Hindlimb muscle (tissue), 1 donor: ENCODE results near the gene SPINK4. TPM values are rescaled to one million over a fixed set of nuclear protein-coding genes. Genes with fewer than 3 reads are reported as not detected.

Experiments used
- DNase-seq: peaks from one replicate; pipeline ENCODE4 v3.0.0-alpha.2; 2013
- polyA plus RNA-seq: library from polyadenylated mRNA; unstranded; fragments of 120-200 nt; gene quantifications from one replicate; pipeline ENCODE4 v1.2.1, GENCODE V29; 2013; ENCODE audit not compliant: insufficient read length

Gene SPINK4
- polyA plus RNA-seq, 1 donor = 0.52 TPM

DNA sequence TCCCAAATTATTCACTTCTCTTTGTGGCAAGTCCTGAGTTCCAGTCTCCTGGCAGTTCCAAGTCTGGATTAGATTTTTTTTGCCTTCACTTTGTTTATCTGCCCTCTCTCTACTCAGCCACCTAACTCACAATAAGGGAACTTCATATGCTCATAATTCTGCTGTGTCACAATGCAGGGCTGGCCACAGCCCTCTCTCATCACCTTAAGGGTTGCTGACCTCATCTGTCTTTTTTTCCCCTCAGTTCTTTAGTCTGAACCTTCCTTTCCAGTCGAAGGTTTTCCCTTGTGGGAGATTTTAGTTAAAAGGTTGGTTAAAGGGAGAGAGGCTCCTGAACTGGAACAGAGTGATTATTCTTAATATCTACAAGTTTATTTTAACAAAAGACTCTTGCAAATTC lies 20.4 kb downstream of the SPINK4 start:
- no peak for DNase-seq

DNA sequence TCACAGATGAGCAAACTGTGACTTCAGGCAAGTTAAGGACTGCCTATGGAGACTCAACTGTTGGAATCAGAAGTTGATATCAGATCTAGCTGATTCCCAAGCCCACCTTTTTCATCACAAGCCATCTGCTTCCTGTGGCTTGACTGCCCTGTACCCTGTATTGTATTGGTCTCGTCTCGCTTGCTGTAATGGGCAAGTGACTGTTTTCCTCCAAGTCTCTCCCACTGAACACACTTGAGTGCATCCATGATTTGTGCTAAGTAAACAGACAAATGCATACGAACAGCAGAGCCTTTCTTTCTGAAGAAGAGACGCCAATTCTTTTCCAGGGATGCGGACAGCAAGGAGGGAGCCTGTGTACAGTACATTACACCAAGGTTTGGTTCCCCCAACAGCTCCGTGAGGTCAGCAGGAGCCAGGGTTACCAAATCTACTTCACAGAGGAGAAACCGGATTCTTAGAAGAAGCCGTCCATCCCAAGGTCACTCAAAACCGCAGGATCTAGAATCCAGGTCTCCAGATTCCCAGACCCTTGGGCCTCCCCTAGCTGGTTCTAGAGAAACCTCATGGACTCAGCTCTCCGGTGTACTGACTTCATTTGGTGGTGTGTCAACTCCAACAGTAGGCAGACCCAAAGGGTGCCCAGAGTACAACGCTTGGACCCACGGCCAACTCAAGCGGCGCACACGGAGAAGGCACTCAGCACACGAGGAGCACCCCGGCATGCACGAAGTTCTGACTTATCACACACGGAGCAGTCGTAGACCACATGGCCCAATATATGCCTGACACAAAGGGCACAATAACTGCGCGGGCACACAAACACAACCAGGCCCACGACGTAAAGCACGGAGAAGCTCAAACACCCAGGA lies 23.4 kb downstream of the SPINK4 start:
- DNase-seq = peak; percentile 18

DNA sequence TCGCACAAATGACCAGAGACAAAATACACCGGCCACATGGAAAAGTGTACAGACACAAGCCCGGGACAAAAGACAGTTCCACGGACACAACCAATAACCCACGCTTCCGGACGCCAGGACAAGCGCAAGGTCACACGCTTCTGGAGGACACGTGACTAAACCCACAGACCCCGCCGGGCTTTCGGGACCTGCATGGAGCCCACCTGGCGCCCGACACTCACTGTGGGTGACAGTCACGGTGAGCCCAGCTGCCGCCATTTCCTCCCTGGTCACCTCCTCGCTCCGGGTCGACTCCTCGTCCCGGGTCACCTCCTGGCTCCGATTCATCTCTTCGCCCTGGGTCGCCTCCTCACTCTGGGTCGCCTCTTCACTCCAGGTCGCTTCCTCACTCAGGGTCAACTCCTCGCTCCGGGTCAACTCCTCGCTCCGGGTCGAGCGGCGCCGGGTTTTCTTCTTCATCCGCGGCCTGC lies 24.1 kb downstream of the SPINK4 start:
- peak; percentile 45 for DNase-seq

DNA sequence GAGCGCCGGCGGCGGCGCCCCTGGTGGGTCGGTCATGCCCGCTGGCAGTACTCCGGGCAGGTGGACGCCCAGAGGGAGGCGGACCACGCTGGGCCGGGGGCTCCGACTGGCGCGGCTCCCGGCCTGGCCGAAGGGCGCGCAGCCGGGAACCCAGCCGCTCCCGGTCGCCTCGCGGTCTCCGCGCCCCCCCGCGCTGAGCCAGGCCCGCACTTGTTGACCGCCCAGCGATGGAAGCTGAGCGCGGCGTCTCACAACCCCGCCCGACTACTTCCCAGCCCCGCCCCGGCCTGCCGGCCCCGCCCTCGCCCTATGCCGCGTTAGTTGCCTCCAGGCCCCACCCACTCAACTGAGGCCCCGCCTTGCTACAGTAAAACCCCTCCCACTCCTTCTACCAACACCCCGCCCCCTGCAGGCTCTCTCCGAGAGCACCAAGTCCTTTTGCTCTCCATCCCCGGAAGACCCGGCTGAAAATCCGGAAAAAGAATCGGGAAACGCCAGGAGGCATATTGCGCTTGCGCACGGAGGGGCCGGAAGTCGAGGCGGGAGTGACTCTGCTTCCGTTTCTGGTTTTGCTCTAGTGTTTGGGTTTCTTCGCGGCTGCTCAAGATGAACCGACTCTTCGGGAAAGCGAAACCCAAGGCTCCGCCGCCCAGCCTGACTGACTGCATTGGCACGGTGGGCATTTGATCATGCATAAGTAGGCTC lies 24.7 kb downstream of the SPINK4 start, which contains the start of the genes BAG1 and CHMP5:
Gene BAG1, minus strand, starts transcription at position 236 of the 705 bp plus-strand sequence.
Gene CHMP5, plus strand, starts transcription at position 577 of the 705 bp plus-strand sequence. Its CDS starts 30 bp downstream, at position 607.
- peak; percentile 99 for DNase-seq

DNA sequence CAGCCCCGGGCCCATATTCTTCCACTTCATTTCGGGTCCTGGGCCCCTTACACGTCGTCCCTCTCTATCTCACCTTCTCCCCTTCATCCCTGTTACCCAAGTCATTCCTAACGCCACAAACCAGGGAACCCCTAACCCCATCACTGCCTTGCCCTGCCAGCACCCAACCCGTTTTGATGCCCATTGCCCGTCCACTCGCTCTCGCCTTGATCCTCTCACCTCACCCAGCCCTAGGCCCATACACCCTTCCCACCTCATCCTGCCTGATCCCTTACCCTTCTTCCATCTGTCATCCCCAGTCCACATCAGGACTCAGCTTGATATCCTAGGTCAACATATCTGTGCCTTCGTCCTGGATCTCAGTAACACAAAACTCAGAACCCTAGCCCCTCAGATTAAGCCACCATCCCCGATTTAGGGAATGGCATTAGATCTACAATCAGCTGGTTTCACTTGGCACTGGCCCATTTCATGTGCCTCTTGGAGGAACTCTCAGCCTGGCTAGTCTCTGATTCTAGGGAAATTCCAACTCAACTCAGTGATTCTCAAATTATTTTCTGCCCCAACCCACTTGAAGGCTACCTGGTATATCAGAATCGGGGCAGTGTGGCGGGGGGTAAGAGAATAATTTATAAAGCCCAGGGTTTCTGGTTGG lies 25.4 kb downstream of the SPINK4 start:
- no peak for DNase-seq

DNA sequence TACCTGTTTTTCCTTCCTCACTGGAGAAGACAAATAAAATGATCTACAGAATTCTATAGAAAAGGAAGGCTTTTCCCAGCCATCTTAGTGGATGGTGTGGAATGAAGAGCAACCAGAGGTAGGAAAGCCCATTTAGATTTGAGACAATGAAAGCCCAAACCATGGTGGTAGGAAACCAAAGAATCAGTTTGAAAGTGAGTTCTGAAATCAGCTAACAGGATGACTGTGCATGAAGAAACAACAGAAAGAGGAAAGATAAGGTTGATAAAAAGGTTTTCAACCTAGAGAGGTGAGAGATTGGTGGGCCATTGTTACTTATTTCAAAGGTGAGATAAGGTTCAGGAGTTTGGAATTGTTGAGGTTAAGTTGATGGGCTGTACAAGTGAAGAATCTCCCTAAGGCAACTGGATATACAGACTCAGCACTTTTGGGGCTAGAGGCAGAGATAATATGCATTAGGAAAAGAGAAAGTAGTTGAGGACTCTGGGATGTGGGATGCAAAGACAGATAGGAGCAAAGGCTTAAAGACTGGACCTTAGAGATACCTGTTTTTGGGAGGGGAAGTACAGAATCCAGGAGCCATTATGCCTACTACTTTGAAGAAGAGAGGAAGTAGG lies 27.3 kb downstream of the SPINK4 start:
- no peak for DNase-seq

DNA sequence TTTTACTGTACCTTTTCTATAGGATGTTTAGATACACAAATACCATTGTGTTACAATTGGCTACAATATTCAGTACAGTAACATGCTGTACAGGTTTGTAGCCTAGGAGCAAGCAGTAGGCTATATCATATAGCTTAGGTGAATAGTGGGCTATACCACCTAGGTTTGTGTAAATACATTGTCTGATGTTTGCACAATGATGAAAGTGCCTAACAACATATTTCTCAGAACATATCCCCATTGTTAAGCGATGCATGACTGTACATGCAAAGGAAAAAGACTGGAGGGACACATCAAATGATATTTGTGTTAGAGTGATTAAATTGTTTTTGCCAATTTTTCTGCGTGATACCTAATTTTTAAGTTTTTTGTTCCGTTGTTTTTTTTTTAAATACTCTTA lies 30.2 kb downstream of the SPINK4 start:
- no peak for DNase-seq

DNA sequence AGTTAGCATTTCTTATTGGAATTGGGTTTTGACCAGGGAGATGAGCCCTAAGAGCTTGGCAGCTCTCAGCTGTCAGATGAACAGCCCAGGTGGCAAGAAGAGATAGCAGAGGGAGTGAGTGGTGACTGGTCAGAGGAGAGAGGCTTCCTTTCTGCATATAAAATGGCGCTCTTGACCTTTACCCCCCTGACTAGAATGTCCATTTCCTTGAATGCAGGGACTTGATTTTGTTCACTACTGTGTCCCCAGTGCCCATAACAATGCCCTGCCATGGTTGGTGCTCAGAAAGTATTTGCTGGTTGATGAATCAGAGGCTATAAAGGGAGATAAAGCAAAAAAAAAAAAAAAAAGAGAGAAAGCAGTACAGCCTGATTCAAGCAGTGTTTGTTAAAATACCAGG lies 32.1 kb downstream of the SPINK4 start:
- no peak for DNase-seq

DNA sequence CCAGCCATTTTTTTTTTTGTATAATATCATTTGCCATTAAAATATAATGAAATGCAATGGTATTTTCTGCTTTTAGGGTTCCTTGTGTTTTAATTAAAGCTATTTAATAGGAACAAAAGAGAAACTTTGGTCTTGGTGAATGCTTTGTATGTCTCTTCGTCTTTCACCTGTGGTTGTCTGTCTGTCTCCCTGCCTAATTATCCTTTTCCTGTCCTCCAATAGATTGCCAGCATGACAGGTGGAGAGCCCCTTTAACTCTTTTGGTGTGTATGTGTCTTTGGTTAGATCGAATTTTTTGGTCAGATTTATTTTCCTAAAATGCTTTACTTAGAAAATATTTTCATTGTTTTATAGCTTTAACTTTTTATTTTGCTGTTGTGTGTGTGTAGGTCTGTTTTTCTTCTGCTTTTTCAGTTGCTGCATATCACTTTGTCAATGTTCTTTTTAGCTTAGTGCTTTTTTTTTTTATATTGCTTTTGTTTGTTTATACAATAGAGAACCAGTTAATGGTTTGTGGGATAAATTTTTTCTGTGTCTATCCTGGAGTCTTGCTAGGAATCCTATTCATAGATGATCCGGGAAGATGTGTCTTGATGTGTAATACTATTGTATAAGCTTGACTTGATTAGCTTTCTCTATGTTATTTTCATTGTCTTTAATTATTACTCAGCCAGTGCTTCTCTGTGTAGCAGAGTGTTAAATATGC lies 33.5 kb downstream of the SPINK4 start:
- DNase-seq = no peak

DNA sequence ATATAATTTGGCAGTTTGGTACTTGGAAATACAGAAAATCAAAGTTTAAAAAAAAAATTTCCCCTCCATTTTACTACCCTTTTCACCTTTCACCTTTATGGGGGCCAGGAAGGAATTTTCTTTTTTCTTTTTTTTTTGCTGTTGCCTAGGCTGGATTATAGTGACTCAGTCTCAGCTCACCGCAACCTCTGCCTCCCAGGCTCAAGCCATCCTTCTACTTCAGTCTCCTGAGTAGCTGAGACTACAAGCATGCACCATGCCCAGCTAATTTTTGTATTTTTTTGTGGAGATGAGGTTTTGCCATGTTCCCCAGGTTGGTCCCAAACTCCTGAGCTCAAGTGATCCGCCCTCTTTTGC lies 34.0 kb downstream of the SPINK4 start:
- DNase-seq = no peak

DNA sequence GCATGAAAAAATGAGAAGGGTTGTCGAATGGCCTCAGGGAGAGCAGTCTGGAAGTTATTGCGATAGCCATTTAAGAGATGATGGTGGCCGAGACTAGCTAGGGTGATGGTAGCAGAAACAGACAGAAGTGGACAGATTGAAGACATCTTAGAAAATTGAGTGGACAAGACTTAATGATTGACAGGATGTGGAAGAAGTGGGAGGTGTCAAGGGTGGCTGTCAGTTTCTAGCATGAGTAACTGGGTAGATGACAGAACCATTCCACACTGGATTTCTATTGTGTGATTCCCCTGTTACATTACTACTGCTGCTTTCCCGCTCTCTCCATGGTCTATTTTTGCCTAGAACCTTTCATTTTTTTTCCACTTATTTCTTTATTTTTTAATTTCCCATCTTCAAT lies 37.5 kb downstream of the SPINK4 start:
- no peak for DNase-seq

DNA sequence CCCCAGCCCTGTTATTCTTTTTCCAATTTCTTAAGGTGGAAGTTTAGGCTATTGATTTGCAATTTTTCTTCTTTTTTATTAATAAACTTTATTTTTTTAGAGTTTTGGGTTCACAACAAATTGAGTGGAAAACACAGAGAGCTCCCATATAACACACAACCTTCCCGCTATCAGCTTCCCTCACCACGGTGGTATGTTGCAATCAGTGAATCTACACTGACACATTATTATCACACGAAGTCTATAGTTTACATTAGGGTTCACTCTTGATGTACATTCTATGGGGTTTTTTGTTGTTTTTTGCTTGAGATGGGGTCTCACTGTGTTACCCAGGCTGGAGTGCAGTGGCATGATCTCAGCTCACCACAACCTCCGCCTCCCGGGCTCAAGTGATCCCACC lies 45.5 kb downstream of the SPINK4 start:
- DNase-seq = no peak

DNA sequence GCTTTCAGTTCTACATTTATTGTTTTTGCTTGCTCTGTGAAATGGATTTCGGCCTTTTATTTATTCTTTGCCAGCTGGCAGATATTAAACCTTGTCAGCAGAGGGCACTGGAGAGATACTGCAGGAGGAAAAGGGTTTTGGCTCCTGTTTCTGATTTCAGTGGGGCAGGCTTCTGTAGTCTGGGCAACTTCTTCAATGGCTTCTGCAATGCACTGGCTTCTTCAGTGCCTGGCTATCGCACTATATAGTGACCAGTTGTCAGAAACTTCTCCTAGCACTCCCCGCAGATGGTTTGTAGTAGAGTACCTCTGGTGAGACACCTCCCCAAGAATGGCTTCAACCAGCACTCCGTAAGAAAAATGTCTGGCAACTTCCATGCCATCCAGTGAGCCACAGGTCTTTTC lies 47.1 kb downstream of the SPINK4 start:
- DNase-seq = peak; percentile 22

DNA sequence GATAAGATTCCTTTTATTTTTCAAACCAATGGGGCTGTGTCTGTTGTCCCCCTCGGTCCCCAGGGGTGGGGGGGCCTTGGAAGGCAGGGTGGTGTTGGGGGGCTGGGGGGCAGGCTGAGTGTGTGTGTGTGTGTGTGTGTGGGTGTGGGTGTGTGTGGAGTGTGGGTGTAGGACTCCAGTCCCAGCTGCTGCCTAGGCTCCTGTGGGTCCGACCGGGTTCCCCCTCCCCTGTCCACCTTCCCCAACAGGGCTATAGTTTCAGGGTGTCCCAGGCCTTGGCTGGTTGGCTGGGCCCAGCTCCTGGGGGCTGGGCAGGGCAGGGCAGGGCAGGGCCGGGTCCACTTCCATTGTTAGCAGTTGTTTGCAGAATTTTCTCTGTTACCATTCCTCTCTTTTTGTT lies 48.3 kb downstream of the SPINK4 start:
- no peak for DNase-seq

DNA sequence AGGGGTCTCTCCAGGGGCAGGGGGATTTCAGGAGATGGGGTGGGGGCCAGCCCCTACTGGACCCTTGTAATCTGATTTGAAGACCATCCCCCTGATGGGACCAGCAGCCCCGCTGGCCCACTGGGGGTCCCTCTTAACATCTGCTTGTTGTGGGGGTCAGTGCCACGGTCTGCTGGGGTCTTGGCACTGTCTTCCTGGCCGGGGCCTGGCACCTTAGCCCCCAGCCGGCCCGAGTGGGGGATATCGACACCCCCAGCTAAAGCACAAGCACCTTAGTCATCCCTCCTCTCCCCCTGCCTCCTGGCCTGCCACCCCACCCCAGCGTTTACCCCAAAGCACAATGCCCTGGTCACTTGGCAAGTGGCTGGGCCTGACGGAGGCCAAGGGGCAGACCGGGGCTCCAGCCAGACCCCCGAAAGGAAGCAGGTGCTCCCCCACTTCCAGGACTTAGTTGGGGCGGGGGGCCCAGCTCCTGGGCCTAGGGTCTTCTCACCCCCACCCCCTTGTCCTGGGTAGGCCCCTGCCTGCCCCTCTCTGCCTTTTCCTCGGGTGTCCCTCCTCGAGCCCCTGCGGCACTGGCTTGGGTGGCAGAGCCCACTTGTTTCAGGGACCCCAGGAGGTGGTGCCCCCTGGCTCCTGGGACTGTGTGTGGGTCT lies 49.0 kb downstream of the SPINK4 start:
- DNase-seq = no peak

DNA sequence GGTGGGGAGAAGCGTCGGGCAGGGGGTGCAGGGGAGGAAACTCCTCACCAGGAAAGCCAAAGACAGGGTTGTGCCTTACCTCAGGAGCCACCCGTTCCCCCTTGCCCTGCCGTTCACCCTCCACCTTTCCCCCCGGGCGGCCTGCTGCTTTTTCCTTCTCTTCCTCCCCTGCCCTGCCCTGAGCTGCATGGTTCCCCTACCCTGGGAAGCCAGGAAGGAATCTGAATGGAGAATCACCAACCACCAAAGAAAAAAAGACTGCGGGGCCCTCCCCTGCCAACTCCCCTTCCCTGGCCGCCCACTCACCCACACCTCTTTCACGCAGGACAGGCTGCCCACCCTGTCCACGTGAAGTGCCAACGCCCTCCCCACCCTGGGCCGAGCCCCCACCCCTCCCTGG lies 49.5 kb downstream of the SPINK4 start:
- DNase-seq = no peak

DNA sequence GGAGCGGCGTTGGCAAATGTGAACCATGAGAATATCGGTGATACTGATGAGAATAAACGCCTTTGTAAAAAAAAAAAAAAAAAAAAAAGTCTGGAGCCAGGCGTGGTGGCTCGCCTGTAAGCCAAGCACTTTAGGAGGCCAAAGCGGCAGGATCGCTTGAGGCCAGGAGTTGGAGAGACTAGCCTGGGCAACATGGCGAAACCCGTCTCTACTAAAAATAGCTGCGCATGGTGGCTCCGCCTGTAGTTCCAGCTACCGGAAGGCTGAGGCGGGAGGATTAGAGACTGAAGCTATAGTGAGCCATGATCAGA lies 49.9 kb downstream of the SPINK4 start:
- no peak for DNase-seq

DNA sequence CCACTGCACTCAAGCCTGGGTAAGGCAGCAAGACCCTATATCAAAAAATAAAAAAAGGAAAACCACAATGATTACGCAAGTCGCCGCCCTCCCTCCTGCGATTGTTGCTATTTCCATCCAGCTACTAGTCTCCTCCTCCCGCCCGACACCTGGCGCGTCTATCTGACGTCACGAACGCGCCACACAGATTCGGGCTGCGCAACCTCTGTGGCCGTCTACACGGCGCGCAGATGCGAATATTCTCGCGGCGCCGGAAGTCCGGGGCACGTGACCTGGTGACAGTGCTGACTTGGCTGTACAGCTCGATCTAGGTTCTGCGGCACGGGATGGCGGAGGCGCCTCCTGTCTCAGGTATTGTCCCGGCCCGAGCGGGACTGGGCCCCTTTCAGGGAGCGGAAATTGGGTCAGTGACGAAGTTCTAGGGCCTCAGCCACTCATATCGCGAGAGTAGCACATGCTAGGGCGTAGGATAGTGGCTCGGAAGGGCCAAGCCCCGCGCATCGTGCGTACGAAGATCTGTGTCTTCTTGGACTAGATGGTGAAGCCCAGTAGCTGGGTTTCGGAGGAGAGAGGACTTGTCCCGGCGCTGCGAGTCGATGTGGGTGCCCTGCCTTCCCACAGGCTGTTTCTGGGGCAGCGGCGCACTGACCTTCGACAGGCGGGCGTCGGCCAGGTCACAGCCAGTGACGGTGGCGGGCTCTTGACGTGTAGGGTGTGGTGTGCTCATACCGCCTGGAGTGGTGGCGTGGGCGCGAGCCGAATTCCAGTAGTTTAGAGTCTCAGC lies 50.5 kb downstream of the SPINK4 start, which contains the start of gene NFX1:
Gene NFX1, plus strand, starts transcription at position 270 of the 784 bp plus-strand sequence. Its CDS starts 57 bp downstream, at position 327.
- DNase-seq = peak; percentile 100

DNA sequence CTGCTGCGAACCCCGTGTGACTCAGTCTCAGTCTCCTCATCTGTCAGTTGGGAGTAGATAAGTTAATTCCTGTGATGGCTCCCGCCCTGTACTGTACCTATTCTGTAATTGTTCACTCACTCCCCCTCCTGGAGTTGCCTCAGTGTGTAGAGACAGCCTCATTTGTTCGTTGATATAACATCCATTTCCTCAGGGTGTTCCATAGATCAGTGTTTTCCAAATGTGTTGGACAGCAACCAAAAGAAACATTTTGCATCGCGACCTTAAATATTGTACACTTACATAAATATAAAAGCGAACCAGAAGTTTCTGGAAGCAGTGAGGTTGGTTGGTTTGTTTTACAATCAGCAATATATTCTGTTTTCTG lies 51.0 kb downstream of the SPINK4 start:
- no peak for DNase-seq

DNA sequence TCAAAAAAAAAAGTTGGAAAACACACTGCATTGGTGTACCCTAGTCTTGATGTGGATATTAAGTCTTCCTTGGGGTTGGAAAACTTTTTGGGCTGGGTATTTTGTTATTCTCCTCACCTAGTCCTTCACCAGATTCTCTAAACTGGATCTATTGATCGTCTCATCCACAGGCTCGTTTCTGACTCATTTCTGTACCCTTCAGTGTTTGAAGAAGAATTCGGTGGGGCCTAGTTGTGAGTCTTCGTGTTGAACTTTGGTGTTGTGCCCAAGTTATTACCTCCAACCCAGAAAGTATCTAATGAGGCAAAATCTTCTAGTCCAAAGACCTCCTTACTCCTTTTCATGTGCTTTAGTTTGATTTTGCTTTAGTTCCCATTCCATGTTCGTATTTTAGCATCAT lies 51.9 kb downstream of the SPINK4 start:
- DNase-seq = no peak

DNA sequence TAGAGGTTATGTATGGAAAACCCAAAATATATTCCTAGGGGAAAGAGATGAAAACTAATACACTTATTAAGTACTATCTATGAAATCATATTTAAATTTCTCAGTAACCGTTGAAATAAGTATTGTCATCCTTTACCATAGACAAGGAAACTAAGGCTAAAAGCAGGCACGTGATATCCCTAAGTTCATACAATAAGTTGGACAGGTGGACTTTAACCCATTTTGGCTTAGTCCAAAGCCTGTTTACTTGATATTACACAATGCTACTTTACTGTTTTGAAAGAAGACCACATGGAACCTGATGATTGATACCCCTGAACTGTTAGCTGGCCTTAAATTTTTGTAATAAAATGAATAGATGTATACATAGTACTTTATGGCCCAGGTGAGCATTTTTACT lies 53.8 kb downstream of the SPINK4 start:
- DNase-seq = no peak
